Renal cortex interstitium (tissue), 11 donors: ENCODE results near the gene PIEZO1. TPM values are rescaled to one million over a fixed set of nuclear protein-coding genes. Genes with fewer than 3 reads are reported as not detected.
A peak's percentile ranks its signal among the peaks of the same experiment; 100 is the strongest.

ENCODE experiments used
- DNase-seq, 11 donors: peaks; one replicate each; pipeline ENCODE4 v3.0.0-alpha.2; 2013; ENCODE audit warnings: low read depth in 9 of 11, low spot score in 4 of 11; ENCODE audit errors: extremely low read depth in 1 of 11
- polyA plus RNA-seq, 3 donors: library from polyadenylated mRNA; unstranded; fragments of 120-200 nt; gene quantifications; one replicate each; pipeline ENCODE4 v1.2.1, GENCODE V29; 2013; ENCODE audit not compliant: insufficient read length in 3 of 3

Gene PIEZO1
- polyA plus RNA-seq, 3 donors, result 31.6 to 70.3 (median 48.9) TPM

GRCh38 chr16:88742896-88743605 is 42.0 kb downstream of the PIEZO1 start:
- no peak for DNase-seq

GRCh38 chr16:88741368-88741767 is 43.7 kb downstream of the PIEZO1 start:
- no peak for DNase-seq

GRCh38 chr16:88740727-88741055 is 44.3 kb downstream of the PIEZO1 start:
- DNase-seq, result no peak

GRCh38 chr16:88739977-88740726 is 44.9 kb downstream of the PIEZO1 start:
- DNase-seq, result no peak

- no peak for DNase-seq
Observed at GRCh38 chr16:88739139-88739976, 45.7 kb downstream of the PIEZO1 start.

GRCh38 chr16:88738151-88739084 is 46.6 kb downstream of the PIEZO1 start:
- peak in 2 of 11 donors; percentile 33 to 46 for DNase-seq

GRCh38 chr16:88737298-88738150 is 47.5 kb downstream of the PIEZO1 start:
- peak in 8 of 11 donors; percentile 34 to 66 (median 56) for DNase-seq

- DNase-seq, result no peak
Observed at GRCh38 chr16:88736496-88736895, 48.5 kb downstream of the PIEZO1 start.

- no peak for DNase-seq
Observed at GRCh38 chr16:88736088-88736487, 48.9 kb downstream of the PIEZO1 start.

GRCh38 chr16:88735616-88736015 is 49.4 kb downstream of the PIEZO1 start:
- no peak for DNase-seq

GRCh38 chr16:88735121-88735520 is 49.9 kb downstream of the PIEZO1 start:
- no peak for DNase-seq

- no peak for DNase-seq
Observed at GRCh38 chr16:88734361-88734728, 50.7 kb downstream of the PIEZO1 start.

- DNase-seq, result no peak
Observed at GRCh38 chr16:88733630-88734360, 51.2 kb downstream of the PIEZO1 start.

GRCh38 chr16:88732961-88733294 is 52.1 kb downstream of the PIEZO1 start:
- DNase-seq, result no peak

GRCh38 chr16:88732172-88732960 is 52.7 kb downstream of the PIEZO1 start:
- no peak for DNase-seq

GRCh38 chr16:88731699-88732098 is 53.3 kb downstream of the PIEZO1 start:
- no peak for DNase-seq
